Peyer's patch (tissue), 4 donors: ENCODE measurements around the gene TRIM41. TPM values are rescaled to one million over a fixed set of nuclear protein-coding genes. Genes with fewer than 3 reads are reported as not detected.
"Not testable (repeated sequence)": the region's sequence is repeated elsewhere in the genome, so short reads cannot be mapped to it uniquely, and the experiment has no call there.

Experiments
- DNase-seq, 3 donors: peaks; one replicate each; pipeline ENCODE4 v3.0.0-alpha.2; 2017 to 2019
- H3K27ac ChIP-seq, 4 donors: fragments of 200-600 bp; sonication (generic); one replicate each; pipeline ENCODE4 v1.5.1; 2016 to 2019
- H3K27me3 ChIP-seq, 2 donors: fragments of 200-600 bp; sonication (generic); one replicate each; pipeline ENCODE4 v1.5.1; 2019
- H3K36me3 ChIP-seq, 3 donors: fragments of 200-600 bp; sonication (generic); one replicate each; pipeline ENCODE4 v1.5.1; 2016 to 2019
- H3K4me1 ChIP-seq, 4 donors: fragments of 200-600 bp; sonication (generic); one replicate each; pipeline ENCODE4 v1.5.1; 2016 to 2019
- H3K4me3 ChIP-seq, 4 donors: fragments of 200-600 bp; sonication (generic); 1 replicate in 3 of 4; 2 replicates in 1 of 4; pipeline ENCODE4 v1.5.1; 2016 to 2019; ENCODE audit warnings: mild to moderate bottlenecking in 1 of 4
- H3K9me3 ChIP-seq, 4 donors: fragments of 200-600 bp; sonication (generic); one replicate each; pipeline ENCODE4 v1.5.1; 2016 to 2019; ENCODE audit warnings: mild to moderate bottlenecking in 1 of 4
- POLR2A ChIP-seq, 2 donors: fragments of 450-650 bp; IDR thresholded peaks; one replicate each; pipeline ENCODE4 v1.5.1; 2017; ENCODE audit warnings: antibody characterized with exemption in 2 of 2, mild to moderate bottlenecking in 2 of 2, moderate library complexity in 2 of 2
- total RNA-seq, 4 donors: library from RNA; depleted of rRNA; stranded (reverse); fragments of >200 nt; gene quantifications; one replicate each; pipeline ENCODE4 v1.1.0, GENCODE V29; 2016
- TF ChIP-seq, protein P1 (sequence below), 6 experiments: fragments of 450-650 bp in 4 of 6; fragments of 200-600 bp in 2 of 6; sonication (generic) in 1 of 6; IDR thresholded peaks; one replicate each; pipeline ENCODE4 v1.5.1; 2017 to 2019; ENCODE audit warnings: antibody characterized with exemption in 6 of 6, mild to moderate bottlenecking in 3 of 6, moderate library complexity in 1 of 6

Gene TRIM41
- total RNA-seq, 4 donors from 2014 or later: 13.7 to 31.4 (median 21.8) TPM

DNA sequence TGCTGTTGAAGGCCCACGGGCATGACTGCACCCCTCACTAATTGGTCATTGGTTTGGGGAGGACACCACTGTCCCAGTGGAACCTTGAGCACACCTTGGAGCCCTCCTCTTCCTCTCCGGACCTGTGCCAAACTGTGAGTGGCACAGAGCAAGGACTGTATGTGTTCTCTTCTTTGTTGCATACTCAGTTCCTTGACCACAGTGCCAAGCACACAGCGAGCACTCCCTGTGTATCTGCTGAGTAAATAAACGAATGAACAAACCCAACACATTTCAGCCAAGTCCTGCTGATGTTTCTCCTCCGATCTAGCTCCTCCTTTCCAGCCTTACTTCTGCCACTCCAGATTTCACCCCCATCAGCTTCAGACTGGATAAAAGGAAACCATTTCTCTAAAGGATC, 40.6 kb downstream of the TRIM41 start:
- Histone ChIP-seq H3K4me3 (no peak overlapping the region), H3K36me3 (peaks cover 0 to 13% (median 0%) of the 10 kb centered on the region in 3 donors), H3K27me3 (no peaks in the 10 kb centered on the region), H3K9me3 (no peaks in the 10 kb centered on the region), H3K27ac (no peak overlapping the region), H3K4me1 (peaks cover 0 to 16% (median 11%) of the 10 kb centered on the region in 4 donors)
- TF ChIP-seq, protein P1, sequence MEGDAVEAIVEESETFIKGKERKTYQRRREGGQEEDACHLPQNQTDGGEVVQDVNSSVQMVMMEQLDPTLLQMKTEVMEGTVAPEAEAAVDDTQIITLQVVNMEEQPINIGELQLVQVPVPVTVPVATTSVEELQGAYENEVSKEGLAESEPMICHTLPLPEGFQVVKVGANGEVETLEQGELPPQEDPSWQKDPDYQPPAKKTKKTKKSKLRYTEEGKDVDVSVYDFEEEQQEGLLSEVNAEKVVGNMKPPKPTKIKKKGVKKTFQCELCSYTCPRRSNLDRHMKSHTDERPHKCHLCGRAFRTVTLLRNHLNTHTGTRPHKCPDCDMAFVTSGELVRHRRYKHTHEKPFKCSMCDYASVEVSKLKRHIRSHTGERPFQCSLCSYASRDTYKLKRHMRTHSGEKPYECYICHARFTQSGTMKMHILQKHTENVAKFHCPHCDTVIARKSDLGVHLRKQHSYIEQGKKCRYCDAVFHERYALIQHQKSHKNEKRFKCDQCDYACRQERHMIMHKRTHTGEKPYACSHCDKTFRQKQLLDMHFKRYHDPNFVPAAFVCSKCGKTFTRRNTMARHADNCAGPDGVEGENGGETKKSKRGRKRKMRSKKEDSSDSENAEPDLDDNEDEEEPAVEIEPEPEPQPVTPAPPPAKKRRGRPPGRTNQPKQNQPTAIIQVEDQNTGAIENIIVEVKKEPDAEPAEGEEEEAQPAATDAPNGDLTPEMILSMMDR (IDR thresholded peaks at IDR 0.05): no peak
- TF ChIP-seq POLR2A (IDR thresholded peaks at IDR 0.05): no peak
- DNase-seq: no peak

GRCh38 chr5:181265092-181265671, 42.1 kb downstream of the TRIM41 start:
- H3K27ac ChIP-seq: no peak overlapping the region
- TF ChIP-seq POLR2A (IDR thresholded peaks at IDR 0.05): no peak
- TF ChIP-seq, protein P1 (IDR thresholded peaks at IDR 0.05): no peak

DNA sequence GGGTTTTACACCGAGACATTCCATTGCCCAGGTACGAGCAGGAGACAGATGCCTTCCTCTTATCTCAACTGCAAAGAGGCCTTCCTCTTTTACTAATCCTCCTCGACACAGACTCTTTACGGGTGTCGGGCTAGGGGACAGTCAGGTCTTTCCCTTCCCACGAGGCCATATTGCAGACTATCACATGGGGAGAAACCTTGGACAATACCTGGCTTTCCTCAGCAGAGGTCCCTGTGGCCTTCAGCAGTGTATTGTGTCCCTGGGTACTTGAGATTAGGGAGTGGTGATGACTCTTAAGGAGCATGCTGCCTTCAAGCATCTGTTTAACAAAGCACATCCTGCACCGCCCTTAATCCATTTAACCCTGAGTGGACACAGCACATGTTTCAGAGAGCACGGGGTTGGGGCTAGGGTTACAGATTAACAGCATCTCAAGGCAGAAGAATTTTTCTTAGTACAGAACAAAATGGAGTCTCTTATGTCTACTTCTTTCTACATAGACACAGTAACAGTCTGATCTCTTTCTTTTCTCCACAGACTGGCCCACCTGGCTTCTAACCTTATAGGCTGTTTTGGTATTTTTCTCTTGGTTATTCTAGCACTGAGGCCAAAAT, 44.3 kb downstream of the TRIM41 start:
- H3K4me1 ChIP-seq, H3K4me3 ChIP-seq, DNase-seq, H3K27ac ChIP-seq, H3K27me3 ChIP-seq, H3K9me3 ChIP-seq: not testable (repeated sequence)
- peaks cover 0 to 13% (median 0%) of the 10 kb centered on the region in 3 donors for H3K36me3 ChIP-seq

More at GRCh38 chr5:181265092-181265671, 42.1 kb downstream of the TRIM41 start:
- no peak for DNase-seq
- Histone ChIP-seq H3K36me3 (peaks cover 0 to 13% (median 0%) of the 10 kb centered on the region in 3 donors), H3K9me3 (no peaks in the 10 kb centered on the region), H3K4me3 (no peak overlapping the region), H3K4me1 (peaks cover 0 to under 1% (median 0%) of the 10 kb centered on the region in 4 donors), H3K27me3 (no peaks in the 10 kb centered on the region)

DNA sequence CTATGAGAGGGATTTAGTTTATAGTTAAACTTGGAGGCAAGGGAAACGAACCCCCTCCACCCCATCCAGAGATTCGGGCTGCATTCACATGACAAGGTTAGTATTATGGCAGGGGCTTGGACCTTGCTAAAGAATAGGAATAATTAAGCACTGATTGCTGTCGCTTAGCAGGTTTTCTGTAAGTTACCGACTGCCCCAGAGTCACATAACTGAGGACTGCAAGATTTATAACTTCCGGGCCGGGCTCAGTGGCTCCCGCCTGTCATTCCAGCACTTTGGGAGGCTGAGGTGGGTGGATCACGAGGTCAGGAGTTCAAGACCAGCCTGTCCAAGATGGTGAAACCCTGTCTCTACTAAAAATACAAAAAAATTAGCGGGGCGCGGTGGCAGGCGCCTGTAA, 44.8 kb downstream of the TRIM41 start:
- DNase-seq, H3K27me3 ChIP-seq, H3K4me3 ChIP-seq, H3K9me3 ChIP-seq, H3K4me1 ChIP-seq, H3K27ac ChIP-seq: not testable (repeated sequence)
- H3K36me3 ChIP-seq: peaks cover 0 to 13% (median 0%) of the 10 kb centered on the region in 3 donors

DNA sequence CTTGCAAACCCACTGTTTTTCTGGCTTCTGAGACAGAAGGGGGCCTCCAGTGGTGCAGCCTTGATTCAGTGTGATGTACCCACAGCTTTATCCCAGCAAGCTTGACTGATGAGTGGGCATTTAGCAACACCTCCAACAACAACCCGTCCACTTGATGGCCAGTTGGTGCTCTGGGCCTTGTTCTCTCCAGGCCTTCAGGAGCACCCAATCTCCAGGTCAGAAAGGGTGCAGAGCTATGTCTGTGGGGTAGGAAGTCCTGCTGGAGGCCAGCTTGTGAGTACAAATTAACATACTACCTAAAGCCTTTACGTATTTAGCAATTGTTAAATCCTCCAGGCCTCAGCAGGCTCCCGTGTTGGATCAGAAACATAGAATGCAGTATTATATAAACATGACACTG, 48.0 kb downstream of the TRIM41 start:
- Histone ChIP-seq H3K9me3 (no peaks in the 10 kb centered on the region), H3K4me1 (no peaks in the 10 kb centered on the region), H3K27me3 (no peaks in the 10 kb centered on the region), H3K36me3 (no peaks in the 10 kb centered on the region), H3K4me3 (no peak overlapping the region), H3K27ac (no peak overlapping the region)
- no peak for DNase-seq
- TF ChIP-seq POLR2A (IDR thresholded peaks at IDR 0.05): no peak
- TF ChIP-seq, protein P1 (IDR thresholded peaks at IDR 0.05): no peak

DNA sequence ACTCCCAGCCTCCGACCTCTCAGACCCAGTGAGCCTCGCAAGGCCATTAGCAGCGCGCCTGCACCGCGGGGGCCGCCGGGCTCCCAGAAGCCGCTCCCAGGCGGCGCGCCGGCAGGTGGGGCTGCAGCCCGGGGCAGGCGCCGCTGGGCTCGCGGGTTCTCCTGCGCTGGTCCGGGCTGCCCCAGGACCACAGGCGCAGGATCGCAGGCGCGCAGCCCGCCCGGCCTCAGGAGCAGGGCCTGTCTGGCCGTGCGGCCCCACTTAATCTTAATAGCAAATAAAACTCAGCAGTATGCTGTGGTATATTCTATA, 50.3 kb downstream of the TRIM41 start:
- not testable (repeated sequence) for H3K4me3 ChIP-seq, DNase-seq, H3K36me3 ChIP-seq, H3K4me1 ChIP-seq, H3K27ac ChIP-seq, H3K9me3 ChIP-seq, H3K27me3 ChIP-seq
- TF ChIP-seq, protein P1 (IDR thresholded peaks at IDR 0.05): peak in 3 of 6 experiments; percentile 24 to 35 (median 34)
